Measurements from ENCODE around the gene PCNX1. TPM values are rescaled to one million over a fixed set of nuclear protein-coding genes. Genes with fewer than 3 reads are reported as not detected.

Gene PCNX1
- total and polyA plus RNA-seq, 2 donors (not counting 1 experiment from before 2014, with no cell fraction given): 35.7 to 69.4 TPM

GRCh38 chr14:71022012-71022869 is 115.0 kb downstream of the PCNX1 start:
- Histone ChIP-seq H3K27me3 (ENCODE audit: control insufficient read depth, insufficient read depth, low read length) (no peaks in the 10 kb centered on the region), H3K4me2 (ENCODE audit: extremely low read depth, insufficient read depth, low read length) (peak overlapping the region; percentile 27), H3K4me1 (ENCODE audit: control insufficient read depth, extremely low read depth, insufficient read depth, low read length) (no peaks in the 10 kb centered on the region), H3K9ac (ENCODE audit: insufficient read depth, low read length) (no peak overlapping the region), H2AFZ (ENCODE audit: low read length) (no peak overlapping the region), H4K20me1 (ENCODE audit: control insufficient read depth, extremely low read depth, insufficient read depth, low read length) (no peaks in the 10 kb centered on the region), H3K4me3 (replicated peaks in 1 of 4; ENCODE audit: control extremely low read depth in 1 of 4, insufficient read depth in 1 of 4, low read depth in 3 of 4, low read length in 4 of 4) (no peak overlapping the region), H3K27ac (ENCODE audit: insufficient read depth, low read length) (no peak overlapping the region), H3K79me2 (ENCODE audit: control insufficient read depth, insufficient read depth, low read length) (no peaks in the 10 kb centered on the region), H3K9me3 (ENCODE audit: control insufficient read depth, insufficient read depth, low read depth, low read length) (no peaks in the 10 kb centered on the region), H3K36me3 (ENCODE audit: control insufficient read depth, insufficient read depth, low read length) (no peaks in the 10 kb centered on the region)
- no peak for TF ChIP-seq CTCF (conservative IDR thresholded peaks at IDR 0.05 in 1 of 2, IDR thresholded peaks at IDR 0.05 in 1 of 2; ENCODE audit: low read depth in 1 of 2, low read length in 2 of 2)
- TF ChIP-seq EZH2 (IDR thresholded peaks at IDR 0.05; ENCODE audit: low read length, missing control alignments): no peak
- no peak for DNase-seq (ENCODE audit: low read depth in 2 of 2)

GRCh38 chr14:71022939-71023338 is 115.7 kb downstream of the PCNX1 start:
- Histone ChIP-seq H3K4me2 (ENCODE audit: extremely low read depth, insufficient read depth, low read length) (no peak overlapping the region), H3K9me3 (ENCODE audit: control insufficient read depth, insufficient read depth, low read depth, low read length) (no peaks in the 10 kb centered on the region), H3K4me3 (replicated peaks in 1 of 4; ENCODE audit: control extremely low read depth in 1 of 4, insufficient read depth in 1 of 4, low read depth in 3 of 4, low read length in 4 of 4) (no peak overlapping the region), H2AFZ (ENCODE audit: low read length) (no peak overlapping the region), H4K20me1 (ENCODE audit: control insufficient read depth, extremely low read depth, insufficient read depth, low read length) (no peaks in the 10 kb centered on the region), H3K79me2 (ENCODE audit: control insufficient read depth, insufficient read depth, low read length) (no peaks in the 10 kb centered on the region), H3K27ac (ENCODE audit: insufficient read depth, low read length) (no peak overlapping the region), H3K4me1 (ENCODE audit: control insufficient read depth, extremely low read depth, insufficient read depth, low read length) (no peaks in the 10 kb centered on the region), H3K36me3 (ENCODE audit: control insufficient read depth, insufficient read depth, low read length) (no peaks in the 10 kb centered on the region), H3K9ac (ENCODE audit: insufficient read depth, low read length) (no peak overlapping the region), H3K27me3 (ENCODE audit: control insufficient read depth, insufficient read depth, low read length) (no peaks in the 10 kb centered on the region)
- DNase-seq (ENCODE audit: low read depth in 2 of 2): no peak
- no peak for TF ChIP-seq CTCF (conservative IDR thresholded peaks at IDR 0.05 in 1 of 2, IDR thresholded peaks at IDR 0.05 in 1 of 2; ENCODE audit: low read depth in 1 of 2, low read length in 2 of 2)
- TF ChIP-seq EZH2 (IDR thresholded peaks at IDR 0.05; ENCODE audit: low read length, missing control alignments): no peak

GRCh38 chr14:71029236-71029781 is 122.0 kb downstream of the PCNX1 start:
- Histone ChIP-seq H4K20me1 (ENCODE audit: control insufficient read depth, extremely low read depth, insufficient read depth, low read length) (no peaks in the 10 kb centered on the region), H3K27me3 (ENCODE audit: control insufficient read depth, insufficient read depth, low read length) (no peaks in the 10 kb centered on the region), H3K79me2 (ENCODE audit: control insufficient read depth, insufficient read depth, low read length) (no peaks in the 10 kb centered on the region), H3K4me3 (replicated peaks in 1 of 4; ENCODE audit: control extremely low read depth in 1 of 4, insufficient read depth in 1 of 4, low read depth in 3 of 4, low read length in 4 of 4) (no peak overlapping the region), H3K9me3 (ENCODE audit: control insufficient read depth, insufficient read depth, low read depth, low read length) (no peaks in the 10 kb centered on the region), H3K9ac (ENCODE audit: insufficient read depth, low read length) (no peak overlapping the region), H3K27ac (ENCODE audit: insufficient read depth, low read length) (no peak overlapping the region), H3K4me1 (ENCODE audit: control insufficient read depth, extremely low read depth, insufficient read depth, low read length) (no peaks in the 10 kb centered on the region), H3K36me3 (ENCODE audit: control insufficient read depth, insufficient read depth, low read length) (peaks cover 3% of the 10 kb centered on the region), H2AFZ (ENCODE audit: low read length) (no peak overlapping the region), H3K4me2 (ENCODE audit: extremely low read depth, insufficient read depth, low read length) (no peak overlapping the region)
- no peak for TF ChIP-seq CTCF (conservative IDR thresholded peaks at IDR 0.05 in 1 of 2, IDR thresholded peaks at IDR 0.05 in 1 of 2; ENCODE audit: low read depth in 1 of 2, low read length in 2 of 2)
- TF ChIP-seq EZH2 (IDR thresholded peaks at IDR 0.05; ENCODE audit: low read length, missing control alignments): no peak
- peak in 1 of 2 donors; percentile 10 for DNase-seq (ENCODE audit: low read depth in 2 of 2)
